A673 (cell line): ENCODE results near the gene PACSIN2. TPM values are rescaled to one million over a fixed set of nuclear protein-coding genes. Genes with fewer than 3 reads are reported as not detected.

Experiments
- BruUV-seq: library from RNA; stranded (reverse); fragments of 400-500 nt; replicated peaks from 2 replicates; lab custom pipeline; 2021; lab: Mats Ljungman, UMichigan
- CTCF ChIA-PET: fragments of 300-600 bp; sonication (Branson Sonifier 250); formaldehyde crosslinking; loops from one replicate; lab custom pipeline; 2022; ENCODE audit warnings: antibody characterized with exemption; lab: Charles Lee
- POLR2A ChIA-PET: fragments of 300-600 bp; sonication (Branson Sonifier 250); formaldehyde crosslinking; loops from one replicate; lab custom pipeline; 2022; ENCODE audit warnings: antibody characterized with exemption; ENCODE audit not compliant: low non-redundant PET; lab: Charles Lee
- DNase-seq: peaks from one replicate; pipeline ENCODE4 v3.0.0-alpha.2; 2015; ENCODE audit warnings: low spot score
- H3K27ac ChIP-seq: fragments of 200-600 bp; sonication (generic); 2 replicates; pipeline ENCODE4 v1.5.1; 2016; ENCODE audit warnings: mixed run types, low read depth, mild to moderate bottlenecking, mixed read lengths, antibody characterized with exemption, low read length; ENCODE audit not compliant: poor library complexity, severe bottlenecking
- H3K27me3 ChIP-seq: fragments of 200-600 bp; sonication (generic); replicated peaks from 2 replicates; pipeline ENCODE4 v1.6.1; 2017; ENCODE audit warnings: mixed run types, low read depth, mild to moderate bottlenecking, mixed read lengths, antibody characterized with exemption, low read length; ENCODE audit not compliant: insufficient read depth, poor library complexity
- H3K36me3 ChIP-seq: fragments of 200-600 bp; sonication (generic); 2 replicates; pipeline ENCODE4 v1.6.1; 2016; ENCODE audit warnings: mixed run types, mild to moderate bottlenecking, mixed read lengths, antibody characterized with exemption, low read length; ENCODE audit not compliant: insufficient read depth, poor library complexity, severe bottlenecking
- H3K4me1 ChIP-seq: fragments of 200-600 bp; sonication (generic); 2 replicates; pipeline ENCODE4 v1.6.1; 2017; ENCODE audit warnings: mixed run types, mild to moderate bottlenecking, mixed read lengths, antibody characterized with exemption, low read length; ENCODE audit not compliant: insufficient read depth, poor library complexity, severe bottlenecking
- H3K4me3 ChIP-seq: fragments of 200-600 bp; sonication (generic); 2 replicates; pipeline ENCODE4 v1.5.1; 2016; ENCODE audit warnings: low read depth, mixed run types, mild to moderate bottlenecking, mixed read lengths, low read length; ENCODE audit not compliant: poor library complexity, severe bottlenecking
- H3K9me3 ChIP-seq: fragments of 200-600 bp; sonication (generic); 2 replicates; pipeline ENCODE4 v1.6.1; 2016; ENCODE audit warnings: mixed run types, low read depth, mild to moderate bottlenecking, mixed read lengths, antibody characterized with exemption, low read length; ENCODE audit not compliant: poor library complexity, severe bottlenecking
- CTCF ChIP-seq: fragments of 300-800, 200-600 bp; sonication (generic); conservative IDR thresholded peaks from 2 replicates; pipeline ENCODE4 v1.5.1; 2017; ENCODE audit warnings: low read depth, mild to moderate bottlenecking, antibody characterized with exemption, low read length, moderate library complexity, mixed read lengths
- EZH2 ChIP-seq: fragments of 200-600 bp; sonication (generic); IDR thresholded peaks from 2 replicates; pipeline ENCODE4 v1.6.1; 2017; ENCODE audit warnings: borderline replicate concordance, low read depth, mild to moderate bottlenecking, mixed read lengths, antibody characterized with exemption, low read length; ENCODE audit not compliant: poor library complexity, severe bottlenecking
- intact Hi-C: fragments of 100-400 bp; cut with micrococcal nuclease; formaldehyde crosslinking; loops from one replicate; pipeline ENCODE4 v1.10.0; 2022; ENCODE audit not compliant: unreplicated experiment
- total RNA-seq: library from RNA; stranded (reverse); gene quantifications from 2 replicates; pipeline ENCODE4 v1.2.3, GENCODE V29; 2021

Gene PACSIN2
- total RNA-seq, 1 experiment from 2014 or later, result 51.8 TPM

DNA sequence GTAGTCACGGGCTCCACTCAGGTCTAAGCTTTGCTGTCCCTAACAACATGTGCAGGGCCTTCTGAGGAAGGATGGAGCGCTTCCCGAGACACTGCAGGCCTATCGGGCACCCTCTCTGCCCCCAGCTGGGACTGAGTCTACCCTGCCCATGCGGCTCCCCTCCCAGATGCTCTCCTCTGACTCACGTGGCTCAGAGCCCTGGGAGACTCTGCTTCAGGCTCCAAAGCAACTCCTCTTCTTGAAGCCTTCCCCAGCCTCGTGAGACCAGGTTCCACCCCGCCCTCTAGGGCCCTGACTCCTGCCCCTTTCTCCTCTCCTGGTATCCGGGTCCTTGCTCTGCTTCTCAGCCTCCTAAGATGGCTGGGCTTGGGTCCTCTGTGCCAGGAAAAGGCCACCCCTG lies 129.5 kb downstream of the PACSIN2 start:
- Histone ChIP-seq H3K36me3 (peaks cover 18% of the 10 kb centered on the region), H3K9me3 (no peaks in the 10 kb centered on the region), H3K27ac (no peak overlapping the region), H3K4me1 (no peaks in the 10 kb centered on the region), H3K27me3 (no peaks in the 10 kb centered on the region), H3K4me3 (no peak overlapping the region)
- CTCF ChIA-PET, result no interaction called here
- intact Hi-C loops, result no loop called here
- no peak for DNase-seq
- POLR2A ChIA-PET, result no interaction called here
- BruUV-seq, result no TSS peak
- no peak for TF ChIP-seq CTCF
- TF ChIP-seq EZH2, result no peak

DNA sequence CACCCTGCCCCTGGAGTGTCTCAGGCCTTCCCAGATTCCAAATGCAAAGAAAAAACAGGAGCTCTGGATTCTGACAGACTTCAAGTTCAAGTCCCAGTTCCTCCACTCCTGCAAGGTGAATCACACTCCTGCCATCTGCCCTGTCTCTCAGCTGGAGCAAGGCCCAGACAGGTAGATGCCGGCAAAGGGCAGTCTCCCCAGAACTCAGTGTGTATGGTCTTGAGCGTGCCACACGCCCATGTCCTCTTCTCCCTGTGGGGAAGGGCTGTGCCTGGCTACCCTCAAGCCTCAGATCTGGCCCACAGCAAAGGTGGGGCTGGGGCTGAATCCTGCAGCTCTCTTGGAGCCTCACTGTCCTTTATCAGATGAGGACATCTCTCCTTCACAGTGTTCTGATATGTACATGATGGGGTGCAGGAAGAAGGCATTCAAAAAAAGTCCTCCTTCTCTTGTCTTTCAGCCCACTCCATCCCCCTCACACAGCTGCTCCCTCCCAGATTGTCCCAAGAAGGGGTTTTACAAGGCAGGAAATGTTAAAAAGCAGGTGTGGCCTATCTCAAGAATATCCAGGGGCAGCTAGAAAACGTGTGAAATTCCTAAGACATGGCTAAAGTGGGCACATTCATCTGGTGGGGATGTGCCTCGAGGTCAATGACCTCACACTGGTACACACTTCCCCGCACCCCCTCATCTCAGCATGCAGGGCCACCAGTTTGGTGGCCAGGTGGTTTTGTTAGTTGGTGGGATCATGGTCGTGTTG lies 130.2 kb downstream of the PACSIN2 start:
- Histone ChIP-seq H3K27me3 (no peaks in the 10 kb centered on the region), H3K36me3 (peaks cover 22% of the 10 kb centered on the region), H3K4me3 (no peak overlapping the region), H3K9me3 (no peaks in the 10 kb centered on the region), H3K27ac (no peak overlapping the region), H3K4me1 (no peaks in the 10 kb centered on the region)
- TF ChIP-seq EZH2 (no peak), CTCF (no peak)
- intact Hi-C loops, result no loop called here
- no peak for DNase-seq
- ChIA-PET CTCF (no interaction called here), POLR2A (no interaction called here)
- no TSS peak for BruUV-seq

GRCh38 chr22:42883970-42884369 lies 131.0 kb downstream of the PACSIN2 start:
- Histone ChIP-seq H3K4me1 (no peaks in the 10 kb centered on the region), H3K4me3 (no peak overlapping the region), H3K9me3 (no peaks in the 10 kb centered on the region), H3K36me3 (peaks cover 26% of the 10 kb centered on the region), H3K27me3 (no peaks in the 10 kb centered on the region), H3K27ac (no peak overlapping the region)
- ChIA-PET CTCF (no interaction called here), POLR2A (no interaction called here)
- intact Hi-C loops, result no loop called here
- TF ChIP-seq EZH2 (no peak), CTCF (no peak)
- BruUV-seq, result no TSS peak
- DNase-seq, result no peak
